WTC11 (cell line): ENCODE data around the gene MEX3C. TPM values are rescaled to one million over a fixed set of nuclear protein-coding genes. Genes with fewer than 3 reads are reported as not detected.

Experiments
- ATAC-seq: fragments of 200-7000 bp; cut with Tn5 transposase; 2 replicates; pipeline ENCODE4 v1.10.0; 2021; ENCODE audit warnings: mild to moderate bottlenecking, moderate library complexity
- CTCF ChIA-PET: fragments of 300-600 bp; sonication (Branson Sonifier 250); formaldehyde crosslinking; loops from one replicate; lab custom pipeline; 2021; ENCODE audit warnings: antibody characterized with exemption; lab: Charles Lee
- POLR2A ChIA-PET: fragments of 350-600 bp; sonication (Branson Sonifier 250); formaldehyde crosslinking; loops from one replicate; lab custom pipeline; 2021; ENCODE audit warnings: antibody characterized with exemption; lab: Charles Lee
- DNase-seq: peaks from one replicate; pipeline ENCODE4 v3.0.0; 2021; ENCODE audit warnings: low spot score
- H3K27ac Mint-ChIP-seq: 2 replicates; pipeline ENCODE4 v1.8.0; 2021; ENCODE audit warnings: mixed read lengths
- H3K27me3 Mint-ChIP-seq: 2 replicates; pipeline ENCODE4 v1.8.0; 2021; ENCODE audit warnings: low read depth, mild to moderate bottlenecking, moderate library complexity, mixed read lengths
- H3K36me3 Mint-ChIP-seq: 2 replicates; pipeline ENCODE4 v1.8.0; 2021; ENCODE audit warnings: mixed read lengths
- H3K4me1 Mint-ChIP-seq: 2 replicates; pipeline ENCODE4 v1.8.0; 2022; ENCODE audit warnings: mixed read lengths
- H3K4me3 Mint-ChIP-seq: 2 replicates; pipeline ENCODE4 v1.8.0; 2021; ENCODE audit warnings: mild to moderate bottlenecking, moderate library complexity, mixed read lengths
- H3K9me3 Mint-ChIP-seq: 2 replicates; pipeline ENCODE4 v1.8.0; 2021; ENCODE audit warnings: mixed read lengths
- AFF4 ChIP-seq: sonication (generic); formaldehyde crosslinking; IDR thresholded peaks from 2 replicates; pipeline ENCODE4 v1.8.1; 2023; ENCODE audit warnings: mild to moderate bottlenecking, missing genetic modification reagents, borderline replicate concordance
- E2F4 ChIP-seq: sonication (generic); formaldehyde crosslinking; IDR thresholded peaks from 2 replicates; pipeline ENCODE4 v1.8.1; 2022; ENCODE audit warnings: low read depth, mild to moderate bottlenecking, moderate library complexity, missing genetic modification reagents, borderline replicate concordance
- ESRRA ChIP-seq: sonication (generic); formaldehyde crosslinking; IDR thresholded peaks from 2 replicates; pipeline ENCODE4 v1.8.1; 2022; ENCODE audit warnings: mild to moderate bottlenecking, missing genetic modification reagents, borderline replicate concordance
- GABPB1 ChIP-seq: sonication (generic); formaldehyde crosslinking; IDR thresholded peaks from 2 replicates; pipeline ENCODE4 v1.8.1; 2023; ENCODE audit warnings: mild to moderate bottlenecking, missing genetic modification reagents
- MXD4 ChIP-seq: fragments of 250-450 bp; sonication (Bioruptor Pico); IDR thresholded peaks from 2 replicates; pipeline ENCODE4 v1.8.0; 2021; ENCODE audit warnings: mild to moderate bottlenecking, moderate library complexity, borderline replicate concordance
- USF2 ChIP-seq: sonication (generic); formaldehyde crosslinking; IDR thresholded peaks from 2 replicates; pipeline ENCODE4 v1.8.1; 2023; ENCODE audit warnings: mild to moderate bottlenecking, missing genetic modification reagents, moderate library complexity
- ZNF396 ChIP-seq: fragments of 250-450 bp; sonication (Bioruptor Pico); IDR thresholded peaks from 2 replicates; pipeline ENCODE4 v1.8.0; 2021; ENCODE audit warnings: mild to moderate bottlenecking, moderate library complexity, borderline replicate concordance
- ZNF532 ChIP-seq: fragments of 250-450 bp; sonication (Bioruptor Pico); IDR thresholded peaks from 2 replicates; pipeline ENCODE4 v1.9.0; 2021; ENCODE audit warnings: mild to moderate bottlenecking, borderline replicate concordance
- total RNA-seq: library from RNA; stranded (reverse); gene quantifications from 3 replicates; pipeline ENCODE4 v1.2.3, GENCODE V29; 2021

The MEX3C gene
- total RNA-seq, 1 experiment from 2014 or later: 79.4 TPM

- TF ChIP-seq USF2 (no peak), GABPB1 (CRISPR knock-in tag) (no peak)
These were observed 42.9 kb downstream of the MEX3C start (continued) for GRCh38 chr18:51154431-51155063.

GRCh38 chr18:51153659-51154371, 43.7 kb downstream of the MEX3C start:
- ChIA-PET POLR2A (no interaction called here), CTCF (no interaction called here)
- ATAC-seq (no peak), DNase-seq (no peak)
- Mint-ChIP-seq H3K36me3 (no peaks in the 10 kb centered on the region; the same call in 1 of the 2 replicates), H3K27me3 (no peaks in the 10 kb centered on the region), H3K4me1 (no peaks in the 10 kb centered on the region), H3K4me3 (no peak overlapping the region), H3K9me3 (peaks cover 16% of the 10 kb centered on the region), H3K27ac (no peak overlapping the region)
- TF ChIP-seq ZNF532 (no peak), AFF4 (CRISPR knock-in tag) (no peak), E2F4 (CRISPR knock-in tag) (no peak), ESRRA (CRISPR knock-in tag) (no peak), ZNF396 (CRISPR knock-in tag) (no peak), MXD4 (no peak)
